ENCODE results near the gene DGKH.

Gene DGKH, protein sequence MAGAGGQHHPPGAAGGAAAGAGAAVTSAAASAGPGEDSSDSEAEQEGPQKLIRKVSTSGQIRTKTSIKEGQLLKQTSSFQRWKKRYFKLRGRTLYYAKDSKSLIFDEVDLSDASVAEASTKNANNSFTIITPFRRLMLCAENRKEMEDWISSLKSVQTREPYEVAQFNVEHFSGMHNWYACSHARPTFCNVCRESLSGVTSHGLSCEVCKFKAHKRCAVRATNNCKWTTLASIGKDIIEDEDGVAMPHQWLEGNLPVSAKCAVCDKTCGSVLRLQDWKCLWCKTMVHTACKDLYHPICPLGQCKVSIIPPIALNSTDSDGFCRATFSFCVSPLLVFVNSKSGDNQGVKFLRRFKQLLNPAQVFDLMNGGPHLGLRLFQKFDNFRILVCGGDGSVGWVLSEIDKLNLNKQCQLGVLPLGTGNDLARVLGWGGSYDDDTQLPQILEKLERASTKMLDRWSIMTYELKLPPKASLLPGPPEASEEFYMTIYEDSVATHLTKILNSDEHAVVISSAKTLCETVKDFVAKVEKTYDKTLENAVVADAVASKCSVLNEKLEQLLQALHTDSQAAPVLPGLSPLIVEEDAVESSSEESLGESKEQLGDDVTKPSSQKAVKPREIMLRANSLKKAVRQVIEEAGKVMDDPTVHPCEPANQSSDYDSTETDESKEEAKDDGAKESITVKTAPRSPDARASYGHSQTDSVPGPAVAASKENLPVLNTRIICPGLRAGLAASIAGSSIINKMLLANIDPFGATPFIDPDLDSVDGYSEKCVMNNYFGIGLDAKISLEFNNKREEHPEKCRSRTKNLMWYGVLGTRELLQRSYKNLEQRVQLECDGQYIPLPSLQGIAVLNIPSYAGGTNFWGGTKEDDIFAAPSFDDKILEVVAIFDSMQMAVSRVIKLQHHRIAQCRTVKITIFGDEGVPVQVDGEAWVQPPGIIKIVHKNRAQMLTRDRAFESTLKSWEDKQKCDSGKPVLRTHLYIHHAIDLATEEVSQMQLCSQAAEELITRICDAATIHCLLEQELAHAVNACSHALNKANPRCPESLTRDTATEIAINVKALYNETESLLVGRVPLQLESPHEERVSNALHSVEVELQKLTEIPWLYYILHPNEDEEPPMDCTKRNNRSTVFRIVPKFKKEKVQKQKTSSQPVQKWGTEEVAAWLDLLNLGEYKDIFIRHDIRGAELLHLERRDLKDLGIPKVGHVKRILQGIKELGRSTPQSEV

DNA sequence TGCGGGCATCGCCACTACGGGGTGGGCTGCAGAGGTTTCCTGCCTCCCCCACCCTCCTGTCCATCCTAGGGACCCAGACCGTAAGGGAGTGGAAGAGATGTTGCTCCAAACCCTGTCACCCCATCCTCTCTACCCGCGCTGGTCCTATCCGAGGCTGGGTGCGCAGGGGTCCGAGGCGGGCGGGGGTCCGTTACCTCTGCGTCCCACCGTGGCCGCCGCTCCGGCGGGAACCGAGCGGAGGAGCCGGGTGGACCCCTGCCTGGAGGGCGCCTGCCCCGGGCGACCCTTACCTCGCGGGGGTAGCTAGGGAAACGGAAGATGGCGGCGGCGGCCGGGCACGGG is at the start of gene DGKH:
TSS of gene DGKH (plus strand) at position 307 of the 342 bp plus-strand sequence. CDS start 126 bp downstream, outside the sequence.
- H3K4me3 ChIP-seq (ENCODE audit: low read length), result peak within 1 kb of the TSS; percentile 98
- no peak for TF ChIP-seq ZNF274 (IDR thresholded peaks at IDR 0.05; ENCODE audit: low read depth, low read length)

DNA sequence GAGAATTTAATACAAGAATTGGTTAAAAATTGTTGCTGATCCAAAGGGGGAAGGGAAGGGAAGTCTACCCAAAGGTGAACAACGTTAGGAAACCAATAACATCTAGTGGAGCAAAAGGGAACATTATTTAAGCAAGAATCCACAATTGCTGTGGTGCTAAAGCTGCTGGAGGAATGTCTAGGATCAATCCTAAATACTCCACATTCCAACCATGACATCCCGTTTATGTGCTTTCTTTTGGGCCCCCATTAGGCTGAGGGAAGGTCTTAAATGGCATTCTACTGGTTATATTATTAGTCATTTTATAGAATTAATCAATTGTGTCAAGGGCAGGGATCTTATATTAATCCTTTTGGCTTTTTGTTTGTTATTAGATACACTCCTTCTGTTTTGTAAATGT is 47.6 kb upstream of the DGKH start:
- H3K4me3 ChIP-seq (ENCODE audit: low read length), result no peak overlapping the region
- TF ChIP-seq ZNF274 (IDR thresholded peaks at IDR 0.05; ENCODE audit: low read depth, low read length), result no peak

DNA sequence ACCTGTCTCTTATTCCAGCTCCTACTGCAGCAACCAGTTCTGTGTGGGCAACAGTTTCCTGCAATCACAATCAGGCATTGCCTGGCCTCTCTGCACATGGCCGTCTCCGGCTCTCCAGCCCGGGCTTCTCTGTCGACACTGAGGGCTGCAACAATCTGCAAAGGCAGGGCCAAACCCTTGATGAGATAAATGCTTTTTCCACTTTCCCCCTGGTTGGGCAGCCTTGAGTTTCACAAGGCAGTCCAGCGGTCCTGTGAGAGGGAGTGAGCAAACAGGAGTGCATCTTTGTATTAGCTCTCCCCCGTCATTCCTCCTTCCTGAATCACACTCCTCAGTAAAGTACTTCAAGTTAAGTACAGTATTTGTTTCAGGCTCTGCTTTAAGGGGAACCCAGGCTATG is 46.9 kb upstream of the DGKH start:
- TF ChIP-seq ZNF274 (IDR thresholded peaks at IDR 0.05; ENCODE audit: low read depth, low read length), result no peak
- no peak overlapping the region for H3K4me3 ChIP-seq (ENCODE audit: low read length)

DNA sequence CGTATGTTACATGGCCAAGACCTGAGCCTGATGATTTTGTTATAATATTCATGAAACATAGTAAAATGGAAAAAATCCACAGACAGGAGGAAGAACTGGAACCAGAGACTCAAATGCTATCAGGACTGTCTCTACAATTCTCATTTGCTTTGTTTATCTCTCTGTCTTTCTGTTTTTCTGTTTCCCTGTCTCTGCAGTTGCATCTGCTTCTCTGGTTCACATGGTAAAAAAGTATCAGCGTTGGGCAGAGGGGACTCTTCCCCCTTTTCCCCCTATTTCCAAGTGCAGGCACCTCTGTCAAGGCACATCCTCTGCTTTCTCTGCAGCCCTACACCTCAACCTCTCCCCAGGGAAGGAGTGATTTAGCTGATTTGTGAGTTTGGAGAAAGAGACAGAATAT is 46.4 kb upstream of the DGKH start:
- no peak for TF ChIP-seq ZNF274 (IDR thresholded peaks at IDR 0.05; ENCODE audit: low read depth, low read length)
- no peak overlapping the region for H3K4me3 ChIP-seq (ENCODE audit: low read length)

DNA sequence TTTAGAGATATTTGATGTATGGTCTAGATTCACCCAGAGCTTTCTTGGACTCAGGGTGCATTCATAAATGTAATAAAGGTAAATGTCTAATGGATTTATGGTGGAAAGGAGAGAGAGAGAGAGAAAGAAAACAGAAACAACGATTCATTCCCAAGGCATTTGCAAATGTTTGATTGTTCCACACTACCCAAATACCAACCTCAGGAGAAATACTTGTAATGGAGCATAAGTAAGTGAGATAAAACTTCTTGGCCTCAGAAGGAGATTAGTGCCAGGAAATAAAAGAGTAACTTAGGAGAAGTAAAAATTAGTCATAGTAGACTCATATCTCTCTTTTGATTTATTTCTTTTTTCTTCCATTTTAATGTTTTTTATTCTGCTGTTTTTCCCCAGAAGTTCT is 40.6 kb upstream of the DGKH start:
- H3K4me3 ChIP-seq (ENCODE audit: low read length), result no peak overlapping the region
- TF ChIP-seq ZNF274 (IDR thresholded peaks at IDR 0.05; ENCODE audit: low read depth, low read length), result no peak

DNA sequence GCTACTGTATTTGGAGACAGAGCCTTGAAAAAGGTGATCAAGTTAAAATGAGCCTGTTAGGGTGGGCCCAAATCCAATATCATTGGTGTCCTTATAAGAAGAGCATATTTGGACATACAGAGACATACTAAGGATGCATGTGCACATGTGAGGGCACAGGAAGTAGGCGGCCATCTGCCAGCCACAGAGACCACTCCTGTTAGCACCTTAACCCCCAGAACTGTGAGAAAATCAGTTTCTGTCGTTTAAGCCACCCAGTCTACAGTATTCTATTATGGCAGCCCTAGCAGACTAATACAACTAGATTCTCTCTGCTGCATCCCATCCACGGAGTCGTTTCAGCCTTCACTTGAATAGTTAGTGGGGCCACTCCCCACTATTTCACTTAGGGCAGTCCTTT is 39.4 kb upstream of the DGKH start:
- TF ChIP-seq ZNF274 (IDR thresholded peaks at IDR 0.05; ENCODE audit: low read depth, low read length), result no peak
- H3K4me3 ChIP-seq (ENCODE audit: low read length), result no peak overlapping the region

DNA sequence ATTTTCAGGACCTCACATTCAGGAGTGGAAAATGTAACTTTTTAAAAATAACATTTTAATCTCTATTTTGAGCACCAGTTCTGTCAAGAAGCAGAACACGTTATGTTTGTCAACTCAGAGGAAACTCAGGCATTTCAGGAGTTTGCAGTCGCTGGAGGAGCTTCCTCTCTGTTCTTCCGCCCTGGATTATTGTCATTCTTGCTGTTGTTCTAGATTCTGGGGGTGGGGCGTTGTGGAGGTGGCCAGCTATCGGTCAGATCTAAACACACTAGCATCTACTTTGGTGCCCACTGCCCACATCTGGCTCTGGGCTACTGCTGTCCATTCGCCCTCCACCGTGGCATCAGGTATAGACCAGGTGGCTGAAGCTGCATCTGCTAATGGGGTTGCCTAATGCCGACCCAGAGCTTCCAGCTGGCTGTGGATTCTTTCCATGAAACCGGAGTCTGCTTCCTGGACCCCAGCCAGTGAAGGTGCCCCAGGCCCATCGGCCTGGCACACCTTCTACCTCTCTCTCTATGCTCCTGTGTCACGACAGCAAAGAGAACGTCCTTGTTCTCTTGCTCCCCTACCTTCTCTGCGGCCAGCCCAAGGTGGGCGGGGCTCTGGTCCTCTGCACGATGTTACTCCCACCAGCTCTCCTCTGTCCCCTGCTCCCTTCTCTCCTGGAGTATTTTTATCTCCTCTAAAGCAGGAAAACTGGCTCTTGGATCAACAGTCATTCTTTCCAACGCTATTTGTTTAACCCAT is 36.7 kb upstream of the DGKH start:
- no peak for TF ChIP-seq ZNF274 (IDR thresholded peaks at IDR 0.05; ENCODE audit: low read depth, low read length)
- no peak overlapping the region for H3K4me3 ChIP-seq (ENCODE audit: low read length)

DNA sequence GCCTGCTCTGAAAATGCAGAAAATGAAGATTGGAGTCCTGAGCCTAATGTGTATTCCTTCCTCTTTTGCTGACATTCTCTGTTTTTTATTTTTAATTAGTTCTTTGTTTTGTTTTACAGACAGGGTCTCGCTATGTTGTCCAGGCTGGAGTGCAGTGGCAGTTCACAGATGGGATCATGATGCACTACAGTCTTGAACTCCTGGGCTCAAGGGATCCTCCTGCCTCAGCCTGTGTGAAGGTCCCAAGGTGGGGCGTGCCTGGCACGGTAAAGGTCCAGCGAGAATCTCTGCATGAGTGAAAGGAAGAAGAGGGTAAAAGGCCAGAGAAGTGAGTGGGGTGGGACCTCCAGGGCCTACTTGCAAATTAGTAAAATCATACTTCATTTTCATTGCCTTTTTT is 34.3 kb upstream of the DGKH start:
- TF ChIP-seq ZNF274 (IDR thresholded peaks at IDR 0.05; ENCODE audit: low read depth, low read length), result no peak
- no peak overlapping the region for H3K4me3 ChIP-seq (ENCODE audit: low read length)

DNA sequence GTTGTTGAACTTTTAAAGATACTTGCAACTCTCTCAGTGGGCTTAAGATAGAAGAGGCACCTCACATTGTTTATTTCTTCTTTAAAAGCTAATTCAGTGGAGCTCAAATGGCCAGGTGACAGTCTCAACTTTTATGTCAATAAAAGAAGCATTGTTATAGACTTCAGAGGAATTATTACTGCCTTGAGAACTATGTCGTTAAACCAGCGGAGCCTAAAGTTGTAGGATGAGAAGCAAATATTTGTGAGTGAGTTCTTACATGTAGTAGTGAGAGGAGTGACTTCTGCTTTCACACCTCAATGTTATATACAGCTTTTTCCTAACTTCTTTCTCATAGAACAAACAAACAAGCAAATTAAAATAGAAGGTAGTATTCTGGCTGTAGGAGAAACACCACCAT is 31.2 kb upstream of the DGKH start:
- H3K4me3 ChIP-seq (ENCODE audit: low read length), result no peak overlapping the region
- no peak for TF ChIP-seq ZNF274 (IDR thresholded peaks at IDR 0.05; ENCODE audit: low read depth, low read length)

DNA sequence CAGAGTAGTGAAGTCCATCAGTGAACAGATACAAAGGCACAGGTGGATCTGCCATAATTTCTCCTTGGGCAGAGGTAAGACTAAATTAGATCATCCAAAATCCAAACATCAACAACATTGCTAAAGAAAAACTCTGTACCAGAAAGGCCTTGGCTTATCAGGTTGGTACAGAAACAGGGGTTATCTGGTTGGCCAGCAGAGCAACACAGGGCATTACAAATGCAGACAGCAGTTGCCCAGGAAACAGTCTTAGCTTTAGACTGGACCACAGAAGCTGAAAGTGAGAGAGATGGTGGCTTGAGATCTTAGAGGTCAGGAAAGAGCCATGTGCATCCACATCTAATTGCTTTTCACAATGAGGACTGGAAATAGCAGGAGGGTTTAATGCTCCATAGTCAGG is 26.6 kb upstream of the DGKH start:
- no peak for TF ChIP-seq ZNF274 (IDR thresholded peaks at IDR 0.05; ENCODE audit: low read depth, low read length)
- H3K4me3 ChIP-seq (ENCODE audit: low read length), result no peak overlapping the region

DNA sequence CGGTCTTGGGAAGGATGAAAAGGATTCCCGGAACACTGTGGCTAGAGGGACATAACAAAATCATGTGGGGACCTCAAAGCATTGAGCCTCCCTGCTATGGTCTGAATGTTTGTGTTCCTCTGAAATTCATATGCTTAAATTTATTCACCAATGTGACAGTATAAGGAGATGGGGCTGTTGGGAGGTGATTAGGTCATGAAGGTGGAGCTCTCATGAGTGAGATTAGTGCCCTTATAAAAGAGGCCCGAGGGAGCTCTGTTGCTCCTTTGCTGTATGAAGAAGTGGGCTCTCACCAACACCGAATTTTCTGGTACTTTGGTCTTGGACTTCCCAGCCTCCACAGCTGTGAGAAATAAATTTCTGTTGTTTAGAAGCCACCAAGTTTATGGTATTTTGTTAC is 26.1 kb upstream of the DGKH start:
- no peak overlapping the region for H3K4me3 ChIP-seq (ENCODE audit: low read length)
- no peak for TF ChIP-seq ZNF274 (IDR thresholded peaks at IDR 0.05; ENCODE audit: low read depth, low read length)

DNA sequence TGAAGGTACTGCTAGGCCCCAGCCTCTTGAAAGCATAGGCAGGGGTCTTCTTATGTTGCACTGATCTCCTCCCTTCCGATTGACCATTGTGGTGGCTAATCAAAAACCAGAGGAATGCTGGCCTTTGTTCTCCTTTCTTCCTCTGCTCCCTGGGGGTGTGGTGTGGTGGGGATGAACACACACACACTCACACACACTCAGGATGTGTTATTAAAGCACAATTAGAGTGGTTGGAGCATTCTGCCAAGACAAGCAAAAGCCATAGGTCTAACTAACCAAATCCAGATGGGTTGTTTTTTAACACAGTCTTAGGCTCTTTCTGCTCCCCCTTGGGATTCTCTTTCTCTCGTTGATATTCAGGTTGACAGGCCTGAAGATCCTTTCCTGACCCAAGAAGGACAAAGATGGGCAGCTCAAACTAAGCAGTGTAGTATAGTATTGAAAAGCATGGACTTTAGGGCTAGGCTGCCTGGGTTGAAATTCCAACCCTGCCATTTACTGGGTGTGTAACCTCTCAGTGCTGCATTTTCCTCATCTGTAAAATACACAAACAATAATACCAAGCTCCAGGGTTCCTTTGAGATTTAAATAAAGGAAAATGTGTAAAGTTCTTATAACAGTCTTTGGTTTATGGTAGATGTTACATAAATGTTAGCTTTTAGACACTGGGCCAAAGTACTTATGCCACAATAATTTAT is 25.5 kb upstream of the DGKH start:
- no peak overlapping the region for H3K4me3 ChIP-seq (ENCODE audit: low read length)
- no peak for TF ChIP-seq ZNF274 (IDR thresholded peaks at IDR 0.05; ENCODE audit: low read depth, low read length)

DNA sequence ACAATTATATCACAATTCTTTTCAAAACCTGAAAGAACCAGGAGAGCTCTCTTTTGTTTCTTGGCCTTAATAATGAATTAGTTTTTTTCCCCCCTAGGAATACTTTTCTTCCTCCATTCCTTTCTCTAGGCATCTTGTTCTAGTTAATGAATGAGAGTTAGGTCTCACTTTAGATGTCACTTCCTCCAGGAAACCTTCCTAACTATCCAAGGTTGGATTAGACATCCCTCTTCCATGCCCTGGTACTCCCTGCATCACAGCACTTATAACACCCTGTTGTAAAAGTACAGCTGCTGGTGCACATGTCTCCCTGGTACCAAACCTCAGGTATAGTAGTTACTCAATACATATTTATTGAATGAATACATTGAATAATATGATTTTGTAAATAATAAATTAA is 21.2 kb upstream of the DGKH start:
- no peak for TF ChIP-seq ZNF274 (IDR thresholded peaks at IDR 0.05; ENCODE audit: low read depth, low read length)
- no peak overlapping the region for H3K4me3 ChIP-seq (ENCODE audit: low read length)

Data from GM08714 (cell line).